Coronary artery (tissue), 2 donors: Measurements from ENCODE around the gene METTL27.
"Not testable (repeated sequence)": the region's sequence is repeated elsewhere in the genome, so short reads cannot be mapped to it uniquely, and the experiment has no call there.

ENCODE experiments used
- DNase-seq: peaks from one replicate; pipeline ENCODE4 v3.0.0-alpha.2; 2017; ENCODE audit warnings: low spot score
- H3K27ac ChIP-seq, 2 donors: fragments of 200-600 bp; sonication (generic); one replicate each; pipeline ENCODE4 v1.5.1; 2016 to 2019
- H3K4me3 ChIP-seq: fragments of 200-600 bp; sonication (generic); 2 replicates; pipeline ENCODE4 v1.5.1; 2016; ENCODE audit warnings: mild to moderate bottlenecking, moderate library complexity
- TF ChIP-seq, protein P1 (sequence below): fragments of 200-600 bp; sonication (generic); IDR thresholded peaks from one replicate; pipeline ENCODE4 v1.5.1; 2019; ENCODE audit warnings: antibody characterized with exemption

METTL27 gene

DNA sequence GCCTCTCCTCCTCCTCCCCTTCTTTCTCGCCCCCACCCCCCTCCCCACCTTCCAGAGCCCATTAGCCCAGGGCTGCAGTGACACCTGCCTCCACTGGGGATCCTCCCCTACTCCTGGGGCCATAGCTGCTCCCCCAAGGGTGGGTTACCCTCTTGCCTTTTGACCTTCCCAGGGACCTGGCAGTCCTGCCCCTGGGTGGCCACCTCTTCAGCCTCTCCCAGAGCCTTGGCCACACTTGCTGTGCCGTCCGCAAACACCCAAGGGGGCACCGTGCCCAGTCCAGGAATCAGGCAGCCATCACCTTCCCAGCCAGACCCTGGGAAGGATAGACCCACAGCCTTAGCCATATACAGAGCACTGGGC, 31.3 kb downstream of the METTL27 start:
- DNase-seq: no peak
- TF ChIP-seq, protein P1, sequence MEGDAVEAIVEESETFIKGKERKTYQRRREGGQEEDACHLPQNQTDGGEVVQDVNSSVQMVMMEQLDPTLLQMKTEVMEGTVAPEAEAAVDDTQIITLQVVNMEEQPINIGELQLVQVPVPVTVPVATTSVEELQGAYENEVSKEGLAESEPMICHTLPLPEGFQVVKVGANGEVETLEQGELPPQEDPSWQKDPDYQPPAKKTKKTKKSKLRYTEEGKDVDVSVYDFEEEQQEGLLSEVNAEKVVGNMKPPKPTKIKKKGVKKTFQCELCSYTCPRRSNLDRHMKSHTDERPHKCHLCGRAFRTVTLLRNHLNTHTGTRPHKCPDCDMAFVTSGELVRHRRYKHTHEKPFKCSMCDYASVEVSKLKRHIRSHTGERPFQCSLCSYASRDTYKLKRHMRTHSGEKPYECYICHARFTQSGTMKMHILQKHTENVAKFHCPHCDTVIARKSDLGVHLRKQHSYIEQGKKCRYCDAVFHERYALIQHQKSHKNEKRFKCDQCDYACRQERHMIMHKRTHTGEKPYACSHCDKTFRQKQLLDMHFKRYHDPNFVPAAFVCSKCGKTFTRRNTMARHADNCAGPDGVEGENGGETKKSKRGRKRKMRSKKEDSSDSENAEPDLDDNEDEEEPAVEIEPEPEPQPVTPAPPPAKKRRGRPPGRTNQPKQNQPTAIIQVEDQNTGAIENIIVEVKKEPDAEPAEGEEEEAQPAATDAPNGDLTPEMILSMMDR: no peak
- Histone ChIP-seq H3K27ac (no peak overlapping the region), H3K4me3 (no peak overlapping the region)

DNA sequence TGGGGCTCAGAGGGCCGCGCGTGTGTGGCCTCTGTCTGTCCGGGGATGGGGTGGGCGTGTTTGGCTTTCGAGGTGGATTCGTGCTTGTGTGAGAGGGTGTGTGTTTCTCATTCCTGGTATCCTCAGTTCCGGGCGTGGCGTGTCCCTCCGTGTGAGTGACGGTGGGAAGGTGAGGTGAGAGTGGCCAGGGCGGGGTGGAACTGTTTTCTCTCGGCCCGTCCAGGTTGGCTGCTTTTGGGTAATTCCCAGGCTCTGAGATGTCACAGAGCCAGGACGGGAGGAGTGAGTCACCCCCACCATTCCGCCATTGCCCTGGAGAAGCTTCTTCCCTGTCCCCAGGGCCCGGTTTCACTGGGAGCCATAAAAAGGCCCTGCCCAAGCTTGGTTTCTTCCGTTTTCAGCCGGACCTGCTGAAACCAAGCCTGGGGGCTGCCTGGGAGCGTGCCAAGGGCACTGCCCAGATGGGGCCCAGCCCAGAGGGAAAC, 32.8 kb downstream of the METTL27 start:
- Histone ChIP-seq H3K27ac (no peak overlapping the region), H3K4me3 (no peak overlapping the region)
- DNase-seq: peak; percentile 66
- TF ChIP-seq, protein P1: no peak

DNA sequence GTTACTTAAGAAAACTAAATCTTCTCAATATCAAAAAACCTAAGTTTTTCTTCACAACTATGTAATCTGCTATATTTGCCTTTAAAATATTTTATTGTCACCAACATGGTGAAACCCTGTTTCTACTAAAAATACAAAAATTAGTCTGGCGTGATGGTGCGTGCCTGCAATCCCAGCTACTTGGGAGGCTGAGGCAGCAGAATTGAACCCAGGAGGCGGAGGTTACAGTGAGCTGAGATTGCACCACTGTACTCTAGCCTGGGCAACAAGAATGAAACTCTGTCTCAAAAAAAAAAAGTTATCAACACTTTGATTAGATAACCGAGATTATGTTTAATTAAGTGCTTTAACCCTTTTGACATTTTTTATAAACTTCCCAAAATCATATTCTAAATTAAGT, 39.9 kb downstream of the METTL27 start:
- TF ChIP-seq, protein P1: no peak
- Histone ChIP-seq H3K4me3 (no peak overlapping the region), H3K27ac (no peak overlapping the region)
- DNase-seq: peak; percentile 1

DNA sequence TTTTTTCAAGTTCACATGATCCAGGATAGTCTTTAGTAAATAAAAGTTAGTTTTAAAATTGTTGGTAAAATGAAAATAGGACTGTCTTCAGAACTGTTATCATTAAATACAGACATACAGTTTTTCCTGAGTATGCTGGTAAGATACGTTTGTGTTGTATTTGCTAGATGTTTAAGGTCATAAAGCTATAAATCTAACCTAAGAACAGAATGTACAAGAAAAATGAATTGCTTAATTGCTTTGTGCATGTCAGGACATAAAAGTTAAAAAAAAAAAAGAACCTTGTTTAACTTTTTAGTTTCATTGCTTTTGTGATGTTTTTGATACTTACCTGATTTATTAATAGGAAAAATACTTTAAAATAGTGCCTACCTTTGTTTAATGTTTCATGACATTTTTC, 40.7 kb downstream of the METTL27 start:
- H3K4me3 ChIP-seq: no peak overlapping the region
- H3K27ac ChIP-seq: no peak overlapping the region
- TF ChIP-seq, protein P1: no peak
- DNase-seq: no peak

DNA sequence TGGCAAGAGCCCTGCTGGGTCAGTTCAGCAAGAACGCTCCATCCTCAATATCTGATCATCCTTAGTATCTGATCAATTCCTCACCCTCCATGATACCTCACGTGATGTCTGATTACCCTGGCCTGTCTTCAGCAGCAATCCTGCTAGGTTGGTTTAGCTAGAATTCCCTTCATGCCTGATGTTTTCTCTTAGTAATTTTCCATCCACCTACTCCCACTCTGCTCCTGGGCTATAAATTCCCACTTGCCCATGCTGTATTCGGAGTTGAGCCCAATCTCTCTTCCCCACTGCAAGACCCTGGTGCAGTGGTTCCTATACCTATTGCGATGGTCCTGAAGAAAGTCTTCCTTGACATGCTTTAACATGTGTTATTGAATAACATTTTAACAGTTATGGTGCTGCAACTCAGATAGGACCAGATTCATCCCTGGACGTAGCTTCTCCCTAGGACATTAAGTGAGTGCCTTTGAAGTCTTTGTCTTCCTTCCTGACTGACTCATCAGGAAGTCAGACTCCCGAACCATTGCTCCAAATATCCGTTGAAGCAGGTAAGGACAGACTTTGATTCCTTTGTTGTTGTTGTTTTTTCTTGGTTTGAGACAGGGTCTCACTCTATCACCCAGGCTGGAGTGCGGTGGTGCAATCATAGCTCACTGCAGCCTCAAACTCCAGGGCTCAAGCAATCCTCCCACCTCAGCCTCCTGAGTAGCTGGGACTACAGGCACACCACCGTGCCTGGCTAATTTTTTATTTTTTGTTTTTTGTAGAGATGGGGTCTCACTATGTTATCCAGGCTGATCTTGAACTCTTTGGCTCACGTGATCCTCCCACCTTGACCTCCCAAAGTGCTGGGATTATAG, 42.8 kb downstream of the METTL27 start:
- Histone ChIP-seq H3K27ac (no peak overlapping the region), H3K4me3 (no peak overlapping the region)
- DNase-seq: no peak
- TF ChIP-seq, protein P1: no peak

DNA sequence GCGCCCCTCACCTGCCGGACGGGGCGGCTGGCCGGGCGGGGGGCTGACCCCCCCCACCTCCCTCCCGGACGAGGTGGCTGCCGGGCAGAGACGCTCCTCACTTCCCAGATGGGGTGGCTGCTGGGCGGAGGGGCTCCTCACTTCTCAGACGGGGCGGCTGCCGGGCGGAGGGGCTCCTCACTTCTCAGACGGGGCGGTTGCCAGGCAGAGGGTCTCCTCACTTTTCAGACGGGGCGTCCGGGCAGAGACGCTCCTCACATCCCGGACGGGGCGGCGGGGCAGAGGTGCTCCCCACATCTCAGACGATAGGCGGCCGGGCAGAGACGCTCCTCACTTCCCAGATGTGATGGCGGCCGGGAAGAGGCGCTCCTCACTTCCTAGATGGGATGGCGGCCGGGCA, 45.1 kb downstream of the METTL27 start:
- not testable (repeated sequence) for H3K4me3 ChIP-seq, DNase-seq, H3K27ac ChIP-seq

DNA sequence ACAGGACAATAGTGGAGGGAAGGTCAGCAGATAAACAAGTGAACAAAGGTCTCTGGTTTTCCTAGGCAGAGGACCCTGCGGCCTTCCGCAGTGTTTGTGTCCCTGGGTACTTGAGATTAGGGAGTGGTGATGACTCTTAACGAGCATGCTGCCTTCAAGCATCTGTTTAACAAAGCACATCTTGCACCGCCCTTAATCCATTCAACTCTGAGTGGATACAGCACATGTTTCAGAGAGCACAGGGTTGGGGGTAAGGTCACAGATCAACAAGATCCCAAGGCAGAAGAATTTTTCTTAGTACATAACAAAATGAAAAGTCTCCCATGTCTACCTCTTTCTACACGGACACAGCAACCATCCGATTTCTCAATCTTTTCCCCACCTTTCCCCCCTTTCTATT, 45.7 kb downstream of the METTL27 start:
- not testable (repeated sequence) for H3K4me3 ChIP-seq, DNase-seq, H3K27ac ChIP-seq

DNA sequence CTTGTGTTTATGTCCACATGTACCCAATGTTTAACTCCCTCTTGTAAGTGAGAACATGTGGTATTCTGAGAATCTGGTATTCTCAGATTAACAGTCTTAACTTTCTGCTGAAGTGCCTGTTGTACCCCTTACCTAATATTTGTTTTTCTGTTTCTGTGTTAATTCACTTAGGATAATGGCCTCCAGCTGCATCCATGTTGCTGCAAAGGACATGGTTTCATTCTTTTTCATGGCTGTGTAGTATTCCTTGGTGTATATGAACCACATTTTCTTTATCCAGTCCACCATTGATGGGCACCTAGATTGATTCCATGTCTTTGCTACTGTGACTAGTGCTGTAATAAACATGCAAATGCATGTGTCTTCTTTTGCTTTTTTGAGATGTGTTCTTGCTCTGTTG, 47.1 kb downstream of the METTL27 start:
- H3K27ac ChIP-seq, H3K4me3 ChIP-seq, DNase-seq: not testable (repeated sequence)

DNA sequence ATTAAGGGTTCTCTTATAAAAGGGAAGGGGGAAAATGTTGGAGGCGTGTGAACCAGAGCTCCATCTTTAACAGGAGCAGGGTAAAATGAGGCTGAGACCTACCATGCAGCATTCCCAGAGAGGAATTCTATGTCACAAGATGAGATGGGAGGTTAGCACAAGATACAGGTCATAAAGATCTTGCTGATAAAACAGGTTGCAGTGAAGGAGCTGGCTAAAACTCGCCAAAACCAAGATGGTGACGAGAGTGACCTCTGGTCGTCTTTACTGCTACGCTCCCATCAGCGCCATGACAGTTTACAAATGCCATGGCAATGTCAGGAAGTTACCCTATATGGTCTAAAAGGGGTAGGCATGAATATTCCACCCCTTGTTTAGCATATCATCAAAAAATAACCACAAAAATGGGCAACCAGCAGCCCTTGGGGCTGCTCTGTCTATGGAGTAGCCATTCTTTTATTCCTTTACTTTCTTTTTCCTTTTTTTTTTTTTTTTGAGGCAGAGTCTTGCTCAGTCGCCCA, 51.1 kb downstream of the METTL27 start:
- H3K27ac ChIP-seq, DNase-seq, H3K4me3 ChIP-seq: not testable (repeated sequence)
